Central memory CD8-positive, alpha-beta T cell (primary cell): Measurements from ENCODE around the gene ABHD8.

Experiments used
- ATAC-seq: fragments of 150-1000 bp; cut with Tn5 transposase; replicated peaks from 2 replicates; pipeline ENCODE4 v1.10.0; 2022; ENCODE audit warnings: mild to moderate bottlenecking, moderate FRiP score, moderate number of reproducible peaks; ENCODE audit not compliant: poor library complexity, severe bottlenecking; ENCODE audit errors: extremely low read depth
- DNase-seq, 2 donors: peaks; one replicate each; pipeline ENCODE4 v3.0.0; 2021; ENCODE audit warnings: low spot score in 2 of 2
- H3K27ac Mint-ChIP-seq: one replicate; pipeline ENCODE4 v1.8.0; 2022; ENCODE audit warnings: low read depth, mild to moderate bottlenecking, moderate library complexity, mixed read lengths
- H3K27me3 Mint-ChIP-seq: one replicate; pipeline ENCODE4 v1.8.0; 2022; ENCODE audit warnings: mixed read lengths
- H3K36me3 Mint-ChIP-seq: one replicate; pipeline ENCODE4 v1.8.0; 2022; ENCODE audit warnings: mild to moderate bottlenecking, moderate library complexity, mixed read lengths; ENCODE audit not compliant: insufficient read depth
- H3K4me1 Mint-ChIP-seq: one replicate; pipeline ENCODE4 v1.8.0; 2022; ENCODE audit warnings: mixed read lengths
- H3K4me3 Mint-ChIP-seq: one replicate; pipeline ENCODE4 v1.8.0; 2022; ENCODE audit warnings: mild to moderate bottlenecking, moderate library complexity, mixed read lengths
- H3K9me3 Mint-ChIP-seq: one replicate; pipeline ENCODE4 v1.8.0; 2022; ENCODE audit warnings: mixed read lengths

ABHD8 gene

DNA sequence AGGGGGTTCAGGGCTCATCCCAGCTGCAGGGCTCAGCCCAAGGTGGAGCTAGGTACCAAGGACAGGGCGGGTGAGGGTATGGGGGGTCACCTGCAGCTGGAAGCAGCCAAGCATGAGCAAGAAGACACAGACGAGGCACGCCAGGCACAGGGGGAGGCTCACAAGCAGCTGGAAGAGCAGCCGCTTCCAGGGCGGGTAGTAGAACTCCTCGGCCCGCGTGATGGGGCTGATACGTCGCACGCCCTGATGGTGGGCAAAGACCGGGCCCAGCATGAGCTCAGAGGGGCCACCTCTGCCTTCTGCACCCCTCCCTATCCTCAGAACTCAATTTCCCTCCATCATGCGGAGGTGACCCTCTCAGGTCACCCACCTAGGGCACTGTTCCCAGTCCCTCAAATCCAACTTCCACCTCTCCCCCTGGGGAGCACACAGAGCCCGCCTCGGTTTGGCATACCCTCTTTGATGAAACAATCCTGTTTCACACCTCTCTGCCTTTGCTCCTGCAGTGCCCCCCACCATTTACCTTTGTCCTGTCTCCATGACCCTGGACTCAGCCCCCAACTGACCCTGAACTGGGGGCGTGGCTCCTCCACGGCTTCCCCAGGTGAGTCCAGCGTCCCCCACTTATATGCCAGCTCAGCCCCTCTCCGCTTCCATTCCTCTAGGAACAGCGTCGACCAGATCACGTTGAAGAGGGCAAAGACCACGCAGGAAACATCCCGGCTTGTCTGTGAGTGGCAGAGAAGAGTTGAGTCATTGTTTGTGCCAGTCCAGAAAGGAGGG lies 27.2 kb upstream of the ABHD8 start:
- peaks cover 26% of the 10 kb centered on the region for H3K4me1 Mint-ChIP-seq
- H3K4me3 Mint-ChIP-seq: peak overlapping the region; percentile 68
- peaks cover 2% of the 10 kb centered on the region for H3K36me3 Mint-ChIP-seq
- no peaks in the 10 kb centered on the region for H3K27me3 Mint-ChIP-seq
- ATAC-seq: no peak
- DNase-seq: no peak
- H3K9me3 Mint-ChIP-seq: no peaks in the 10 kb centered on the region
- peak overlapping the region; percentile 20 for H3K27ac Mint-ChIP-seq

DNA sequence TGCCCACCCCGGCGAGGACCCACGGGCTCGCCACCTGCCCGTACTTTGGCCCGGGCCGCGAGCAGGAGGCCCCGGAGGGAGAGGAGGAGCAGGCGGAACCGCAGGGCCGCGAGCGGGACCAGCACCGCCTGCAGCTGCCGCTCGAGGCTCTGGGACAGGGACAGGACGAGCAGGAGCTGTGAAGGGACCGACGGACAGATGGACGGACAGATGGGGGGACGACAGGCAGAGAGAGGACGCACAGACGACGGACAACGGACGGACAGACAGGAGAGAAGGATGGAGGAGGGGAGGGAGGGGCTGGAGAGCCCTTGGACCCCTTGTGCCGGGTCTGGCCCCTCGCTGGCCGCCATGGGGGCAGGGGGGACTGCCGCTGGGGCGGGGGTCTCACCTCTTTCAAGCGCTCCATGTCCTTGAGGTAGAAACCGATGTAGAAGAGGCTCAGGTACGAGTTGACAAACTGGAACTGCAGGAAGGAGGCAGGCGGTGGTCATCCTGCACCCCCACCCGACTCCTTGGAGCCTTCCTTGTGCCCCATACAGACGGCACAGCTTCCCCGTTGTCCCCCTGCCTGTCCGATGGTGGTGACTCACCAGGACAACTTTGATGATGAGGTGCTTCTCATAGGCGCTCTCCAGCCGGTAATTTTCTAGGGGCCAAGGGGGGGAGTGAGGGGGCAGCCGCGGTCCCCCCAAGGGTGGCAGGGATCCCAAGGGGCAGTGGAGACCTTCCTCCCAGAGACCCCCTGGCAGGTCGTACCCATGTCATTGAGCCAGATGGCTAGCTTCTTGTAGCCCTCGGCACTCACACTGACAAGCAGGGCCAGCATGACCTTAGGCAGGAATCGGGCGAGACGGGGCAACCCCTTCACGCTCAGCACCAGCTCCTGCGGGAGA lies 26.4 kb upstream of the ABHD8 start:
- DNase-seq: no peak
- no peak overlapping the region for H3K27ac Mint-ChIP-seq
- H3K9me3 Mint-ChIP-seq: no peaks in the 10 kb centered on the region
- peaks cover 2% of the 10 kb centered on the region for H3K36me3 Mint-ChIP-seq
- H3K27me3 Mint-ChIP-seq: no peaks in the 10 kb centered on the region
- ATAC-seq: no peak
- H3K4me1 Mint-ChIP-seq: peaks cover 20% of the 10 kb centered on the region
- peak overlapping the region; percentile 68 for H3K4me3 Mint-ChIP-seq

DNA sequence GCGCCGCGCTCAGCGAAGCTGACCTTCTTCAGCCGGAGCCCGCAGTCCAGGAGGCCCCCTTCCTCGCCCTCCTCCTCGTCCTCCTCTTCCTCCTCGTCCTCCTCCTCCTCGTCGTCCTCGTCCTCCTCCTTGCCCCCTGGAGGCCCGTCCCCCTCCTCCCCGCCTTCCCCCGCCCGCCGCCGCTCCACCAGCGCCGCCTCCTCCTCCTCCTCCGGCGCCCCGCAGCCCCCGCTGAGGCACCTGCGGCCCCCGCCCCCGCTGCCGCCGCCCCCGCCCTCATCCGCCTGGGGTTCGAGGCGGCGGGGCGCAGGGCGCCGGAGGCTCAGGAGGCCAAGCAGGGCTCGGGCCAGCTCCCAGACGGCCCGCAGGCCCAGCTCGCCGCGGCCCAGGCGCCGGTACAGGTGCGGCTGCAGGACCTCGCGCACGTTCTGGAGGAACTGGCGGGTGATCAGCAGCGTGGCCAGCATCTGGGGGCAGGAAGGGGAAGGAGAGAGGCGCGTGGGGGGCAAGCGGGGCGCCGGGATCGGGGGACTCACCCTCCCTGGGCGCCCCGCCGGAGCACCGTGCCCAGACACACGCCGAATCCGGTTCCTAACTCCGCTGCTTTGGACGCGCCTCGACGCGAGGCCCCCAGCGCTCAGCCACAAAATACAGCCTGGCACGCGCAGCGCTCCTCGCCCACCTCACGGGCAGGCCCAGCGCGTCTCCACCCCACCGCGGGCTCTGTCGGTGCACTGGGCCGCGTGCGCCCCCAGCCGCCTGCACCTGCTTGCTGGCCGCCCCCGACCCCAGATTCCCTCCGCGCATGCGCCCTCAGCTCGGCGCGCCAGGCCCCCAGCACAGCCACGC lies 25.5 kb upstream of the ABHD8 start:
- DNase-seq (no peak), ATAC-seq (peak; percentile 34)
- Mint-ChIP-seq H3K4me3 (peak overlapping the region; percentile 68), H3K4me1 (peaks cover 14% of the 10 kb centered on the region), H3K9me3 (no peaks in the 10 kb centered on the region), H3K27me3 (no peaks in the 10 kb centered on the region), H3K27ac (peak overlapping the region; percentile 79), H3K36me3 (peaks cover 2% of the 10 kb centered on the region)

DNA sequence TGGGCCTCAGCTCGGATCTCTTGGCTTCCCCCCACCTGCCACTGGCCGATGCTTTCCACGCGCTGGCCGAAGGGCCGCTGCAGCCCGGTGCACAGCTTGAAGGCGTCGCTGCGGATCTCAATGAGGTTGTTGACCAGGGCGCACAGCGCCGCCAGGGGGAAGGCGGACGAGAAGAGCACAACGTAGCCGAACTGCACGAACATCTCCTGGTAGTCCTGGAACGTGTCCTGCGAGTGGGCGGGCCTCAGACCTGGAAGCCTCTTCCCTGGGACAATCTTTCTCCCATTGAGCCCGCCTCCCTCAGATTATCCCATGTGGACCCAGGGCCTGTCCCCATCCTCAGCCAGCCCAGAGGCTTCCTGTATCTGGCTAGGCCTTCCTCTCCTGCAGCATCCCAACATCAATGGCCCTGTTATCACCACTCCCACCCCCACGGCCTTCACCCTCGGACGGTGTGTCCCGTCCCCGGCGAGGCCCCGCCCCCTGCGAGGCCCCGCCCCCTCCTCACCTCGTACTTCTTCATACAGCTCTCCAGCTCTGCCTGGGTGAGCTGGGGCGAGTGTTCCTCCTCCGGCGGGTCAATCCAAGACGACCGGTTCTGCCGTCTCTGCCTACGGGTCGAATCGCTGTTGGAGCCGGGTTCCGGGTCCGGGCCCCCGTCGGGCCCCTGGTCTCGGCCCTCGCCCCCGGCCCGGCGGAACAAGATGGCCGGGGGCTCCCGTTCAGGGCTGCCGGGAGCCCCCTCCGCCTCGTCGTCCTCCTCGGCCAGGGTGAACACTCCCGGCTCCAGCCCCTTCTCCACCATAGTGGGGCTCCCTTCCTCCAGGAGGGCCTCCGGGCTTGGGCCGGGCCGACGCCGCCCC lies 24.7 kb upstream of the ABHD8 start:
- Mint-ChIP-seq H3K9me3 (no peaks in the 10 kb centered on the region), H3K4me3 (peak overlapping the region; percentile 68), H3K4me1 (peaks cover 7% of the 10 kb centered on the region), H3K27ac (peak overlapping the region; percentile 79), H3K27me3 (no peaks in the 10 kb centered on the region), H3K36me3 (peaks cover 2% of the 10 kb centered on the region)
- DNase-seq: no peak
- ATAC-seq: peak; percentile 68

DNA sequence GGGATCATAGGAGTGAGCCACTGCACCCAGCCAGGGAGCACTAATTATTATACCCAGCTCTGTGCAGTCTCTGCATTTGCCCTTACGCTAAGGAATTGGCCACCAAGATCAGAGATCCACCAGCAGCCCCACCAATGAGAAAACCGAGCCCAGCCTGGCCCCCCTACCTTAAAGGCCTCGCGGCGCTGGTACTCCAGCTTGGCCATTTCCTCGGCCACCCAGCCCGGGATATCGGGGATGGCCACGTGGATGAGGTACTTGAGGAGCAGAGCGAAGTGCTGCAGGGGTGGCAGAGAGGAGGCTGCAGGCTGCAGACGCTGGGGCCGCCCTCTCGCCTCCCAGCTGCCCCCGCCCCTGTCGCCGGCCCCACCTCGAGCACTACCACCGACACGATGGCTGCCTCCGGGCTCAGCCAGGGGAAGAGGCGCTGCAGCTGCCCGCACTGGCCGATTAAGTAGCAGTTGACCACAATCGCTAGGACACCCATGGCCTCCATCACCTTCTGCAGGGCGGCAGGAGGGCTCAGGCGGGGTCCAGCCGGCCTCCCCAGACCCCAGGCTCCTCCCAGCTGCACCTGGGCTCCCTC lies 23.9 kb upstream of the ABHD8 start:
- DNase-seq (no peak), ATAC-seq (no peak)
- peaks cover 2% of the 10 kb centered on the region for H3K36me3 Mint-ChIP-seq
- H3K4me1 Mint-ChIP-seq: peaks cover 12% of the 10 kb centered on the region
- H3K27ac Mint-ChIP-seq: no peak overlapping the region
- no peaks in the 10 kb centered on the region for H3K27me3 Mint-ChIP-seq
- H3K9me3 Mint-ChIP-seq: no peaks in the 10 kb centered on the region
- H3K4me3 Mint-ChIP-seq: peak overlapping the region; percentile 36

DNA sequence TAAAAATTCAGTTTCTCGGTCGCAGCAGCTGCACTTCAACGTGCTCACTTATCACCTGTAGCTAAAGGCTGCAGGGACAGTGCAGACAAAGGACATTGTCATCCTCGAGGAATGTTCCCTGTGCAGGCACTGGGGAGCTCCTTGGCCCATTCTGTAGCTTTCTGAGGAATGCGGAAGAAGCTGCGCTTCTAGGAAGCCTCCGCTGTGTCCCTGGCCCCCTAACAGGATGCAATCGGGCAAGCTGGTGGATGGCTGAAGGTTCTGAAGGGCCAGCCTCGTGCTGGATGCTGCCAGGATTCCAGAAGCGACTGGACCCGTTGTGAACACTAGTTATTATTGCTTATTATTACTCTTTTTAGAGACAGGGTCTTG lies 23.4 kb upstream of the ABHD8 start:
- Mint-ChIP-seq H3K27ac (no peak overlapping the region), H3K9me3 (no peaks in the 10 kb centered on the region), H3K4me3 (peak overlapping the region; percentile 36), H3K36me3 (peaks cover 2% of the 10 kb centered on the region), H3K27me3 (no peaks in the 10 kb centered on the region), H3K4me1 (peaks cover 12% of the 10 kb centered on the region)
- no peak for DNase-seq
- no peak for ATAC-seq

DNA sequence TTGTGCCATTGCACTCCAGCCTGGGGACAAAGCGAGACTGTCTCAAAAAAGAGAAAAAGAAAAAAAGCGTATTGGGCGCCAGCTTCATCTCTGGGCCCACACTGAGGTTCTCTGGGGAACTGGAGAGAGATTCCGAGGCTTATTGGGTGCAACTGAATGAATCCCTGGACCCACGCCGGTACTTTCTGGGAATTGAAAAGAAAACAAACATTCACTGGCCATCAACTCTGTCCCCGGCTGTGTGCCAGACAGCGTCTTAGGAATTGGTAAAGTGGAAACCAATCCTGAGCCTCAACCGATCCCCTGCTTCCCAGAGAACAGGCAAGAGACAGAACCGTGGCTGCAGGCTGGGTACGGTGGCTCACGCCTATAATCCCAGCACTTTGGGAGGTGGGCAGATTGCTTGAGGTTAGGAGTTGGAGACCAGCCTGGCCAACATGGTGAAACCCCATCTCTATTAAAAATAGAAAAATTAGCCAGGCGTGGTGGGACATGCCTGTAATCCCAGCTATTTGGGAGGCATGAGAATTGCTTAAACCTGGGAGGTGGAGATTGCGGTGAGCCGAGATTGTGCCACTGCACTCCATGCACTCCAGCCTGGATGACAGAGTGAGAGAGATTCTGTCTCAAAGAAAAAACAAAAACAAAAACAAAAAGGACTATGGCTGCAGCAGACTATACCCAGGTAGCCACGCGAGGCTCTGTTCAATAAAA lies 22.8 kb upstream of the ABHD8 start:
- H3K36me3 Mint-ChIP-seq: peaks cover 2% of the 10 kb centered on the region
- peaks cover 12% of the 10 kb centered on the region for H3K4me1 Mint-ChIP-seq
- H3K27ac Mint-ChIP-seq: no peak overlapping the region
- H3K4me3 Mint-ChIP-seq: no peak overlapping the region
- no peak for DNase-seq
- H3K27me3 Mint-ChIP-seq: no peaks in the 10 kb centered on the region
- no peak for ATAC-seq
- H3K9me3 Mint-ChIP-seq: no peaks in the 10 kb centered on the region

DNA sequence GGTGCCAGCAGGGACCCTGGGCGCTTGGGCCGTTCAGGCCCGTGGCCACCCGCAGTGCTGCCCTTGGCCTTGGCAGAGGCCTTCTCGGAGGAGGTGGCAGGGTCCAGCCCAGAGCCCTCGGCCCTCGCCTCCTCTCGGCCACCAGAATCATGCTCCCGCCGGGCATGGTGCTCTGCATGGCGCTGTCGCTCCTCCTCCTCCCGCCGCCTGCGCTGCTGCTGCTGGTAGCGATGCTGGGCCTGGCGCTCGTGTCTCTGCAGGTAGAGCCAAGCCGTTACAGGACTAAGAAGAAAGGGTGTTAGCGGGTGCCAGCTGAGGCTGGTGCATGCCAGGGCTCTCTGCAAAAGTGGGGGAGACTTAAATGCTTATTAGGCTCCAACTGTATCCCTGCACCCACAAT lies 21.9 kb upstream of the ABHD8 start:
- no peak overlapping the region for H3K27ac Mint-ChIP-seq
- no peak for ATAC-seq
- H3K27me3 Mint-ChIP-seq: no peaks in the 10 kb centered on the region
- DNase-seq: no peak
- H3K36me3 Mint-ChIP-seq: peaks cover 10% of the 10 kb centered on the region
- no peak overlapping the region for H3K4me3 Mint-ChIP-seq
- no peaks in the 10 kb centered on the region for H3K9me3 Mint-ChIP-seq
- peaks cover 12% of the 10 kb centered on the region for H3K4me1 Mint-ChIP-seq

DNA sequence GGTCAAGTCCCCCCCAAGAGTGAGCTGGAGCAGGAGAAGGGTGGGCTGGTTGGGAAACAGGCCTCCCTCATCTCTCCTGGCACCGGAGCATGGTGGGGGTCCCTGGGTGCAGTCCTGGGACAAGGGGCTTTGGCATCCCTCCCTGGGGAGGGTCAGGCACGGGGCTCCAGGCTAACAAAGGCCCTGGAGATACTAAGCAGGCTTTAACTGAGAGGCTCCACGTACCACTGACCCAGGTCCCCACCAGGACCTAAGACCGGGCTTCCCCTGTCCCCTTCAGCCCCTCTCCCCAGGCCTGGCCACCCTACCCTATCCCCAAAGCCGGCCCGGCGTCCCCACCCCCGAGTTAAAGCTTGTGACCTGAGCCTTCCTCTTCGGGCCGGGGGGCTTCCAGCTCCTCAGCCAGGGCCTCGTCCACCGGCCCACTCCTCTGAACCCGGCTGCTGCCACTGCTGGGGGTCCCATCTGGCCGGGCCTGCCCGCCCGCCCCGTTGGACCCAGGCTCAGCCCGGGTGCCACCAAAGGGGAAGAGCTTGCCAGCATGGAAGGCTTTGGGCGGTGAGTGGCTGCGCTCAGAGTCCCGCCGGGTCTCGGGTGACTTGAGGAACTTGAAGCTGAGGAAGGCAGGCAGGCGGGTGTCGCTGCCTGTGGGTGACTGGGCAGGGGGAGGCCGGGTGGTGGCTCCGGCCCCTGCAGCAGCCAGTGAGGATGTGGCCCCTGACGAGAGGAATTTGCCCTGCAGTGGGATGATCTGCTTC lies 21.3 kb upstream of the ABHD8 start:
- DNase-seq (no peak), ATAC-seq (no peak)
- Mint-ChIP-seq H3K27ac (no peak overlapping the region), H3K4me3 (no peak overlapping the region), H3K4me1 (peaks cover 12% of the 10 kb centered on the region), H3K36me3 (peaks cover 15% of the 10 kb centered on the region), H3K9me3 (no peaks in the 10 kb centered on the region), H3K27me3 (no peaks in the 10 kb centered on the region)

DNA sequence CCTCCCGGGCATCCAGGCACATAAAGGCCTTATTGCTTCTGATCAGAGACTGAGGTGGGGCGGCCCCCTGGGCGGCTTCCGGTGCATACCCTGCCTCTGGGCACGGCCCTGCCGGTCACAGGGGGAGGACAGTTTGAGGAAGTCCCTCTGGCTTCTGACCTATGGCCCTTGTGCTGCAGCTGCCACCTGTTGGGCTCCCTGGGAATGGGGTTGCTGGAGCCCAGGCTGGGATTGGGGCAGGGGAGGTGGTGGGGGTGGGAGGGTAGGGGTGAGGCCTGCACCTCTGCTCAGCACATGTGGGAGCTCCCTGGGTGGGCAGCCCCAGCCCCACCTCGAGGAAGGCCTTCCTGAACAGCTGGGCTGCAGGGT lies 20.7 kb upstream of the ABHD8 start:
- Mint-ChIP-seq H3K9me3 (no peaks in the 10 kb centered on the region), H3K36me3 (peaks cover 20% of the 10 kb centered on the region), H3K27me3 (no peaks in the 10 kb centered on the region), H3K27ac (no peak overlapping the region), H3K4me3 (no peak overlapping the region), H3K4me1 (peaks cover 7% of the 10 kb centered on the region)
- DNase-seq (no peak), ATAC-seq (no peak)
